Left ventricle myocardium inferior (tissue), 1 donor: Measurements from ENCODE around the gene VASP. TPM values are rescaled to one million over a fixed set of nuclear protein-coding genes. Genes with fewer than 3 reads are reported as not detected.

Experiments used
- DNase-seq: peaks from one replicate; pipeline ENCODE4 v3.0.0-alpha.2; 2020
- H3K27ac ChIP-seq: fragments of 200-600 bp; replicated peaks from 2 replicates; pipeline ENCODE4 v1.8.0; 2021
- H3K27me3 ChIP-seq: fragments of 200-600 bp; 2 replicates; pipeline ENCODE4 v1.8.0; 2021; ENCODE audit warnings: low read depth
- H3K36me3 ChIP-seq: fragments of 200-600 bp; 2 replicates; pipeline ENCODE4 v1.8.0; 2021
- H3K4me1 ChIP-seq: fragments of 200-600 bp; 2 replicates; pipeline ENCODE4 v1.8.0; 2021
- H3K4me3 ChIP-seq: fragments of 200-600 bp; 2 replicates; pipeline ENCODE4 v1.8.0; 2021; ENCODE audit warnings: mild to moderate bottlenecking, moderate library complexity
- H3K9me3 ChIP-seq: fragments of 200-600 bp; replicated peaks from 2 replicates; pipeline ENCODE4 v1.8.0; 2021
- intact Hi-C: fragments of 100-400 bp; cut with micrococcal nuclease; formaldehyde crosslinking; loops from one replicate; pipeline ENCODE4 v1.11.0; 2022
- total RNA-seq: library from RNA; stranded (reverse); fragmentation: NEBNext Ultra II Directional; extraction: Animal tissue kit (Norgen Biotek cat#: 25700); gene quantifications from one replicate; pipeline ENCODE4 v1.2.1, GENCODE V29; 2021
- TF ChIP-seq, protein P1 (sequence below): fragments of 200-600 bp; IDR thresholded peaks from 2 replicates; pipeline ENCODE4 v1.8.0; 2021; ENCODE audit warnings: antibody characterized with exemption, mild to moderate bottlenecking, borderline replicate concordance
- donor health status: DM: no; HTN: yes; CAD: no; lungs with severe emphysema.

Gene VASP
- total RNA-seq, 1 donor from 2014 or later: 32.8 TPM

DNA sequence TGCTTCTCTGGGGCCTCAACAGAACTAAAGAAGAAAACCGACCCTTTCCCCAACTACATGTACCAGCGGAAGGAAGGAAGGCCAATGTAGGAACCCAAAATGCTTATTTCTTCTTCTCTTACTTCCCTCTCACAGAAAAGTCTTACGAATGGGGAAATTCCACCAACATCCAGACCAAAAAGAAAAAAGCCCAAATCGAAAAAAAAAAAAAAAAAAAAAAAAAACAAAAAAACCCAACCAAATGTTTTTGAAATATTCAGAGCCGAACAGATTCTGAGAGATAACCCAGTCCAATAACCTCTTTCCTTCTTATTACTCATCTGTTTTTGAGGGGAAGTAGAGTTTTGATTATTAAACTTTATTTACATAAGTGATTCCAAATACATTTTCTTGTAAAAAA, 5.2 kb upstream of the VASP start:
- Histone ChIP-seq H3K36me3 (no peaks in the 10 kb centered on the region), H3K4me3 (no peak overlapping the region), H3K27ac (no peak overlapping the region), H3K27me3 (peaks cover 45% of the 10 kb centered on the region), H3K4me1 (peaks cover 34% of the 10 kb centered on the region), H3K9me3 (no peaks in the 10 kb centered on the region)
- TF ChIP-seq, protein P1, sequence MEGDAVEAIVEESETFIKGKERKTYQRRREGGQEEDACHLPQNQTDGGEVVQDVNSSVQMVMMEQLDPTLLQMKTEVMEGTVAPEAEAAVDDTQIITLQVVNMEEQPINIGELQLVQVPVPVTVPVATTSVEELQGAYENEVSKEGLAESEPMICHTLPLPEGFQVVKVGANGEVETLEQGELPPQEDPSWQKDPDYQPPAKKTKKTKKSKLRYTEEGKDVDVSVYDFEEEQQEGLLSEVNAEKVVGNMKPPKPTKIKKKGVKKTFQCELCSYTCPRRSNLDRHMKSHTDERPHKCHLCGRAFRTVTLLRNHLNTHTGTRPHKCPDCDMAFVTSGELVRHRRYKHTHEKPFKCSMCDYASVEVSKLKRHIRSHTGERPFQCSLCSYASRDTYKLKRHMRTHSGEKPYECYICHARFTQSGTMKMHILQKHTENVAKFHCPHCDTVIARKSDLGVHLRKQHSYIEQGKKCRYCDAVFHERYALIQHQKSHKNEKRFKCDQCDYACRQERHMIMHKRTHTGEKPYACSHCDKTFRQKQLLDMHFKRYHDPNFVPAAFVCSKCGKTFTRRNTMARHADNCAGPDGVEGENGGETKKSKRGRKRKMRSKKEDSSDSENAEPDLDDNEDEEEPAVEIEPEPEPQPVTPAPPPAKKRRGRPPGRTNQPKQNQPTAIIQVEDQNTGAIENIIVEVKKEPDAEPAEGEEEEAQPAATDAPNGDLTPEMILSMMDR: no peak
- intact Hi-C loops: no loop called here
- DNase-seq: no peak

DNA sequence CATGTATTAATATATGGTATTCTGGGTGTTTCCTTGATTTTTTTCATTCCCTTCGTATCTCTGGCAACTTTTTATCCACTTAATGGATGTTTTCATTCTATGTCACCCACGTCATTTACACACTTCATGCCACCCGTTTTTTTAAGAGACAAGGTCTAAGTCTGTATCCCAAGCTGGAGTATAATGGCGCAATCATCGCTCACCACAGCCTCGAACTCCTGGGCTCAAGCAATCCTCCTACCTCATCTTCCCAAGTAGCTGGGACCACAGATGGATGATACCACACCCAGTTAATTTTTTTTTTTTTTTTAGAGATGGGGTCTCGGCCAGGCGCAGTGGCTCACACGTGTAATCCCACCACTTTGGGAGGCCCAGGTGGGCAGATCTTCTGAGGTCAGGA, 3.4 kb upstream of the VASP start:
- TF ChIP-seq, protein P1: no peak
- no peak for DNase-seq

DNA sequence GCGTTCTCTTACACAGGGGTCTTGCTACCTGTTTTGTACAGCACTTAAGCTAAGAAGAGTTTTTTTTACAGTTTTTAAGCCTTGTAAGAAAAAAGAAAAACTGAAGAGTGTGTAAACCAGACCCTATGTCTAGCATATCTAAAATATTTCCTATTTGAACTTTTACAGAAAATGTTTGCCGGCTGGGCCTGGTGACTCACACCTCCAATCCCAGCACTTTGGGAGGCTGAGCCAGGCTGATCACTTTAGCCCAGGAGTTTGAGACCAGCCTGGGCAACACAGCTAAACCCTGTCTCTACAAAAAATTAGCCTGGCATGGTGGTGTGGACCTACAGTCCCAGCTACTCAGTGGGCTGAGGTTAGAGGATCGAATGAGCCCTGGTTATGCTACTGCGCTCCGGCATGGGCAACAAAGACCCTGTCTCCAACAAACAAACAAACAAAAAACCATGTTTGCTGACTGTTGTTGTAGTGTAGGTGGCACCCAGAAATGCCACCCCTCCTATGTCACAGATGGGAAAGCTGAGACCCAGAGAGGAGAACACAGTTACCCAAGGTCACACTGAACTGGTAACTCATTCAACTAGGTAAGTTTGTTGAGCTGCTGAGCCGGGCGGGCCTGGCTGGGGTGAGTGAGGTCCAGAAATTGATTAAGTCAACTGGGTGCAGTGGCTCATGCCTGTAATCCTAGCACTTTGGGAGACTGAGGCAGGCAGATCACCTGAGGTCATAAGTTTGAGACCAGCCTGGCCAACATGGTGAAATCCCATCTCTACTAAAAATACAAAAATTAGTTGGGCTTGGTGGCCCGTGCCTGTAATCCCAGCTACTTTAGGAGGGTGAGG, 1.9 kb upstream of the VASP start:
- no peaks in the 10 kb centered on the region for H3K36me3 ChIP-seq
- intact Hi-C loops: no loop called here
- no peak for DNase-seq
- H3K4me1 ChIP-seq: peaks cover 43% of the 10 kb centered on the region
- no peak overlapping the region for H3K4me3 ChIP-seq
- peak overlapping the region; percentile 92 for H3K27ac ChIP-seq
- peaks cover 14% of the 10 kb centered on the region for H3K27me3 ChIP-seq
- no peaks in the 10 kb centered on the region for H3K9me3 ChIP-seq
- TF ChIP-seq, protein P1: no peak

More for the DNA sequence above, 3.4 kb upstream of the VASP start:
- Histone ChIP-seq H3K27me3 (peaks cover 29% of the 10 kb centered on the region), H3K4me1 (peaks cover 33% of the 10 kb centered on the region), H3K36me3 (no peaks in the 10 kb centered on the region), H3K4me3 (no peak overlapping the region), H3K9me3 (no peaks in the 10 kb centered on the region), H3K27ac (no peak overlapping the region)
- intact Hi-C loops: no loop called here

DNA sequence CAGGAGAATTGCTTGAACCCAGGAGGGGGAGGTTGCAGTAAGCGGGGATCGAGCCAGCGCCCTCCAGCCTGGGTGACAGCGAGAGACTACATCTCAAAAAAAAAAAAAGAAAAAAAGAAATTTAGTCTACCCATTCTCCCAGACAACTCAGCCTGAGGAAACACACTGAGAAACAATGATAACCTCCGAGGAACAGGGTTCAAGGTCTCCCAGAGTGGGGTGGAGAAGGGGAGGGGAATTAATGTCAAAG, 1.4 kb upstream of the VASP start:
- H3K4me1 ChIP-seq: peaks cover 49% of the 10 kb centered on the region
- TF ChIP-seq, protein P1: no peak
- DNase-seq: no peak
- no peaks in the 10 kb centered on the region for H3K36me3 ChIP-seq
- no peaks in the 10 kb centered on the region for H3K9me3 ChIP-seq
- peak overlapping the region; percentile 92 for H3K27ac ChIP-seq
- peaks cover 9% of the 10 kb centered on the region for H3K27me3 ChIP-seq
- H3K4me3 ChIP-seq: peak overlapping the region; percentile 100
- intact Hi-C loops: no loop called here

DNA sequence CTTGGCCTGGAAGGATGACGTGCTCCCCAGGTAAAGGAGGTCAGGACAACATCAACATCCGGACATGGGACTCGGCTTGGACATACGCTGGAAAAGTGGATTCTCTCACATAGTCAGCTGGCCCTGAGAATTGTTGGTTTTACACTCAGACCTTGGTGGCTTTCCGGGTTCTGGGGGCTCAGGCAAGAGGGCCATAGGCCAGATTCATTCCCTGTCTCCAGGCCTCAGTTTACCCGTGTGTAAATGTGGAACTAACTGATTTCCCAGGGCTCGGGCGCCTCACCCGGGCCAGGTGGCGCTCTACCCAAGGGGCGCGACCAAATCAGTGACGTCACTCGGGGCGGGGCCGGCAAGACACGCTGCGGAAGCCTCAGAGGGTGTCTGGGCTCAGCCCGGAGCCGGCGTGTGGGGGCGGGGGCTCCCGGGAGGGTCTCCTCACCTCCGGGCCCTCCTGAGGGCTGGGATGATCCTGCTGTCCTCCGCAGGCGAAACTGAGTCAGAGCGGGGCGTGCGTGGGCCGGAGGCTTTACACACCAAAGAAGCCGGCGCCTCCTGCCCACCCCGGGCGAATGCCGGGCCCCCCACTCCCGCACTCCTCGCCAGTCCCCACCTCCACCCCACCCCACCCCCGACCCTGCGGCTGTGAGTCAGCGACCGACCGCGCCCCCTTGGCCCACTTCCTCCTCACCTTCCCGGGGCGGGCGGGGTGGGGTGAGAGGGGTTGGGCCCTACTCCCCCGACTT, 862 bp upstream of the VASP start:
- TF ChIP-seq, protein P1: peak; percentile 57

More for the DNA sequence above, 862 bp upstream of the VASP start:
- H3K9me3 ChIP-seq: no peaks in the 10 kb centered on the region
- peaks cover 54% of the 10 kb centered on the region for H3K4me1 ChIP-seq
- H3K27me3 ChIP-seq: peaks cover 4% of the 10 kb centered on the region
- no peaks in the 10 kb centered on the region for H3K36me3 ChIP-seq
- intact Hi-C loops: no loop called here
- peak overlapping the region; percentile 92 for H3K27ac ChIP-seq
- DNase-seq: peak; percentile 97
- peak overlapping the region; percentile 100 for H3K4me3 ChIP-seq
